GM18505 (cell line): ENCODE results near the gene RAX2.

Experiments used
- ATAC-seq: cut with Tn5 transposase; IDR thresholded peaks from one replicate; pipeline ENCODE4 v1.9.1; 2021; ENCODE audit not compliant: unreplicated experiment
- POLR2A ChIP-seq: IDR thresholded peaks from 4 replicates; pipeline ENCODE4 v1.6.1; 2011; ENCODE audit warnings: borderline replicate concordance; ENCODE audit not compliant: insufficient read depth, insufficient read length; ENCODE audit errors: extremely low read depth

RAX2 gene

GRCh38 chr19:3725640-3726310, 46.3 kb downstream of the RAX2 start:
- no peak for TF ChIP-seq POLR2A
- no peak for ATAC-seq

- TF ChIP-seq POLR2A = no peak
Observed at GRCh38 chr19:3725121-3725520, 46.9 kb downstream of the RAX2 start.

GRCh38 chr19:3723883-3724282, 48.1 kb downstream of the RAX2 start:
- no peak for TF ChIP-seq POLR2A

More at GRCh38 chr19:3725121-3725520, 46.9 kb downstream of the RAX2 start:
- ATAC-seq = no peak

GRCh38 chr19:3723110-3723488, 48.9 kb downstream of the RAX2 start:
- TF ChIP-seq POLR2A = no peak
- no peak for ATAC-seq

More at GRCh38 chr19:3723883-3724282, 48.1 kb downstream of the RAX2 start:
- ATAC-seq = no peak

- ATAC-seq = no peak
Observed at GRCh38 chr19:3722443-3723109, 49.5 kb downstream of the RAX2 start.

GRCh38 chr19:3721887-3722442, 50.1 kb downstream of the RAX2 start:
- no peak for TF ChIP-seq POLR2A
- ATAC-seq = no peak

More at GRCh38 chr19:3722443-3723109, 49.5 kb downstream of the RAX2 start:
- no peak for TF ChIP-seq POLR2A

- TF ChIP-seq POLR2A = no peak
- ATAC-seq = no peak
Observed at GRCh38 chr19:3721131-3721886, 50.7 kb downstream of the RAX2 start.

- no peak for ATAC-seq
- no peak for TF ChIP-seq POLR2A
Observed at GRCh38 chr19:3720349-3720917, 51.6 kb downstream of the RAX2 start.

- ATAC-seq = no peak
- TF ChIP-seq POLR2A = no peak
Observed at GRCh38 chr19:3719868-3720267, 52.2 kb downstream of the RAX2 start.
